NCI-H526 treated with DMSO at 0.1 percent for 48 hours (cell line): ENCODE data around the gene PAEP.

ENCODE experiments used
- DNase-seq: peaks from one replicate; lab custom pipeline; 2025; lab: John Stamatoyannopoulos, UW

The PAEP gene

GRCh38 chr9:135579889-135580660 is 18.5 kb downstream of the PAEP start:
- no peak for DNase-seq

DNA sequence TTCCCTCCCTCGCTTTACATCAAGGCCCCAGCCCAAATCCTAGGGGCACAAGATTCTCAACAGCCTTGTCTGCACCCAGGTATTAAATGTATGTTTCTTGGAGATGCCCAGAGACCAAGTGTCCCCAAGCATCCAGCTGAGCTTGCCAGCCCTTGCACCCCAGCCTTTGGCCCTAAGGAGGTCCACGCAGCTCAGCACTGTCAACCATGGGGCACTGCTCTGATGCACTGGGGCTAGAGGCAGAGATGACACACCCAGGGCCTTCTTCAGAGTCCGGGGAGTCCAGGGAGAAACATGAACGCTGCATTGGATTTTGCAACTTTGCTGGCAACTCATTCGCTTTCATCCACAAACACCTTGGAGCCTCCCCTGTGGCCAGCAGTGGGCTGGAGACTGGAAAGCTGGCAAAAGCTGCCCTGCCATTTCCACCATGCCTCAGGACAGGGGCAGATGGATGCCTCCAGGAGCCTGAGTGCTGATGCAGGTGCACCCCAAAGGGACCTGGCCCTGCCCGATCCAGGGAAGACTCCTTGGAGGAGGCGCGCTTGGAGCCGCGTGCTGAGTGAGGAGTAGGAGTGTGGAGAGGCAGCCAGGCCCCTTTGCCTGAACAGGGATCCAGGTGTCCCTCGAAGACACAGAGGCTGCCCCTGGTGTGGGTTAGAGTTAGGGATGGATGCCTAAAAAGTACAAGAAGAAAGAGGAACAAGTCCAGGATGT is 19.3 kb downstream of the PAEP start:
- no peak for DNase-seq

DNA sequence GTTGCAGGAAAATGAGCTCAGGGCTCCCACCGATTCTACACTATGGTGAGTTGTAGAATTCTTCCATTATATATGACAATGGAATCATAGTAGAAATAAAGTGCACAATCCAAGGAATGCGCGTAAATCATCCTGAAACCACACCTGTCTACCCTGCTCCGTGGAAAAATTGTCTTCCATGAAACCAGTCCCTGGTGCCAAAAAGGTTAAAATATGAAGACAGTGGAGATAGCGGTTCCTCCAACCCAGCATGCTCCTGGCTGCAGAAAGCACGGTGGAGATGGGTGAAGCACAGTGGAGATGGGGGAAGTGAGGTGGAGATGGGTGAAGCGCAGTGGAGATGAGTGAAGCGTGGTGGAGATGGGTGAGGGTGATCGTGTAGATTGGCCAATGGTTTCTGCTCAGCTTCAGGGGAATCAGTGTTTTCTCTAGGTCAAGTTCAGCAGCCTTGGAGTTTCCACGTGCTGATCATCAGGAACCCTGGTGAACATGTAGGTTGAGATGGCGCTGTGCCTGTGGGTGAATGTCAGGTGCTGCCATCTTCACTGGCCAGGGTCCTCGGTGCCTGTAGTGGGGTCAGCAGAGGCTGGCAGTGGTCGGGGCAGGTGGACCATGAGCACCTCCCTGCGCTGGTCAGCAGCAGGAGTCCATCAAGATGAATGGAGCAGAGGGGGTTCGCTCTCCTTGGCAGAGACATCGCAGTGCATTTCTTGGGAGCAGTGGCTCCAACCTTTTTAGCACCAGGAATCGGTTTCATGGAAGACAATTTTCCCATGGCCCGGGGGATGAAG is 20.3 kb downstream of the PAEP start:
- no peak for DNase-seq

DNA sequence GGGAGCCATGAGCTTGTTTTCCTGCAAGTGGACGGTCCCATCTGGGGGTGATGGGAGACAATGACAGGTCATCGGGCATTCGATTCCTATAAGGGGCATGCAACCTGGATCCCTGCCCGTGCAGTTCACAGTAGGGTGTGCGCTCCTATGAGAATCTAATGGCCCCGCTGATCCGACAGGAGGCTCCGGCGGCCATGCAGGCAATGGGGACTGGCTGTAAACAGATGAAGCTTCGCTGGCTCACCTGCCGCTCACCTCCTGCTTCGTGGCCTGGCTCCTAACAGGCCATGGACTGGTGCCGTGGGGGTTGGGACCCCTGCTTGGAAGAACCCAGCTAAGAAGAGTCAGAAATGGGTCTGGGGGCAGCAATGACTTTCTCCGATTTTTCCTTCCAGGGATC is 21.0 kb downstream of the PAEP start:
- DNase-seq = no peak

GRCh38 chr9:135582966-135583687 is 21.6 kb downstream of the PAEP start:
- no peak for DNase-seq

DNA sequence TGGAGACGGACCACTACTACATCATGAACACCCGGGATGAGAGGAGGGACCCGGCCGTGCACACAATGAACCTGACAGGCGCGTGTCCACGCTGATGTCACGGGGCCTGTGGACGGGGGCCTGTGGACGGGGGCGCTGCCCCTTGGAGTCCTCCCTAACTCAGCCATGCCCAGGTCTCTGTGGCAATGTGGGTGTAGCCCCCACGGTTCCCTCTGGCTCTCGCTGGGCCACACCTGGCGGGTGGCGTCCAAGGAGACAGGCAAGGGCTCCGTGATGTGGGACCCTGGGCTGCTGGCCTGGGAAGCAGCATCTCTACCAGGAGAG is 22.1 kb downstream of the PAEP start:
- DNase-seq = no peak

- DNase-seq = no peak
These were observed 22.8 kb downstream of the PAEP start for GRCh38 chr9:135584371-135584770.

- DNase-seq = no peak
These were observed 23.4 kb downstream of the PAEP start for GRCh38 chr9:135584934-135585333.

DNA sequence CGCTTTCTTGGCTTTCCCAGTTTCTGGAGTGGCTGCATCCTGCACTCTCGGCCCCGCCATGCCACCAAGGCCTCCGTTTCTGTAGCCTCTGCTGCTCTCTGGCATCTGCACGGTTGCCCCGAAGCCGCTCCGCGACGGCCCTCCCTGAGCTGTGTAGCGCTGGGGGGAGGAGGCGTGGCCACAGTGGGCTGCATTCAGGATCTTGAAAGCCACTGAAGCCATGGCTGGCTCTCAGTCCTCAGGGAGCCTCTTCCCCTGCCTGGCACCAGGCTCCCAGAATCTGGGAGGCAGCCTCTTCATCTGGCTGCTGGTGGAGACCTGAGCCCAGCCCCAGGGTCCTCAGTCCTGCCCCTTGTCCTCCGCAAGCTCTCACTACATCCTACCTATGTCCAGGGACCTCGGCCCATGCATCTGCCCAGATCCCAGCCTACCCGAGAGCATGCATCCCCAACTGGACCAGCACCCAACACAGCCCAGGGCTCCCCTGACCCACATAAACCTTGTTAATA is 25.1 kb downstream of the PAEP start:
- no peak for DNase-seq

DNA sequence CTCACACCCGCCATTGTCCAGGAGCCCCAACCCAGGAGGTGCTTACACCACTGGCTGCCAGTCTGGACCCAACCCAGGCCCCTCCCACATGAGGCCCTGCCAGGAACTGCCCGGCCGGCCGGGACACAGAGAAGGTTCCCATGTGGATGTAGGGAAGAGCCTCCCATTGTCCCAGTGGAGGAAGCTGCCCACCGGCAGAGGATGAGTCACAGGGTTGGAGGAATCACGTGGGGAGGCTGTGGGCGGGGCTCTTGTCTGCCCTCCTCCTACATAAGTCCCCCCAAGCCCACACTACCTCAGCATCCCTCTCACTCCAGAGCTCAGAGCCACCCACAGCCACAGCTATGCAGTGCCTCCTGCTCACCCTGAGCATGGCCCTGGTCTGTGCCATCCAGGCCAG is 26.1 kb downstream of the PAEP start:
- DNase-seq = no peak

DNA sequence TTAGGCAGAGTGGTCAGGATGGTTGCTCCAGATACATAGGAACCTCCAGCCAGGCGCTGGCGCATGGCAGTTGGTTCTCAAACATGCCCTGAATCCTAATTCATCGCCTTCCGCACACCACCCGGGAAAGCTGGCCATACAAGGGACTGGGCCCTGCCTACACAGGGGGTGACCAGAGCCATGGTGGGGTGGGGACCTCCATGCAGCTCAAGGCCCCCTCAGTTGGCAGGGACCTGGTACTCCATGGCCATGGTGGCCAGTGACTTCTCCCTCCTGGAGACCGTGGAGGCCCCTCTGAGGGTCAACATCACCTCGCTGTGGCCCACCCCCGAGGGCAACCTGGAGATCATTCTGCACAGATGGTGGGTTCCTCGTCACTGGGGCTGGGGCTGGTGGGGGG is 26.8 kb downstream of the PAEP start:
- no peak for DNase-seq

- no peak for DNase-seq
These were observed 27.5 kb downstream of the PAEP start for GRCh38 chr9:135588886-135589595.

DNA sequence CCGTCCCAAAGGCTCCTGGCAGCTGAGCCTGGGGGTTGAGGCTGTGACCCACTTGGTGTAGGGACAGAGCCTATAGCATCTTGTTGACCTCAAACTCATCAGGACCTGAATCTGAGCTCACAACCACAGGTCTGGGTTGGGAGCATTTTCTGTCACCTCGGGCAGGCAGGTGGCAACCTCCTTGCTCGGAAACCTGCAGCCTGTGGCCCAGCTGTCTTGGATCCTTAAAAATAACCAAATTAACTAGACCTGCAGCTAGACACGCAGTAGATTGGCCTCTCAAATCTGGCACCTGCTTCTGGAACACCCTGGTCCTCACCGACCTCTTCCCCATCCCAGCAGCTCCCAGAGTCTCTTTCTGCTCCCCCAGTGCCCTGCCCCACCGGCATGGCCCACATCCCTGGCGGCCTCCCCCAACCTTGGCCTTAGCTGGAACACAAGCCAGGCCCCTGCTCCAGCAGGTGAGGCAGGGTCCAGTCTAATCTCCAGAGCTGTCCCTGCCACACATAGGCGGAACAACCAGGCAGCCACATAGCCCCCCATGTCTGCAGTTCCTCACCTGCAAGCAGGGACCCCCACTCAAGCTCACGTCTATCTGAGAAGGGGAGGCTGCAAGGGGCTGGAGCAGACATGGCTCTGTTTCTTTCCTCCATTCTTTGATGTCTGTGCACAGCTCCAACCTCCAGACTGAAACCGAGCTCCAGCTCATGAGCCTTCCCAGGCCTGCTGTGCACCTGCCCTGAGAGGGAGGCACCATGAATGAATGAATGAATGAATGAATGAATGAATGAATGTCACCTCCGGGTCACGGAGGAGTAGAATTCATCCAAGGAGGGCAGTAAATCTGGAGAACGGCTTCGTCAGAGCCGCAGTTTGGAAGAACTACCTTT is 28.3 kb downstream of the PAEP start:
- no peak for DNase-seq

GRCh38 chr9:135590486-135591079 is 29.0 kb downstream of the PAEP start:
- no peak for DNase-seq

DNA sequence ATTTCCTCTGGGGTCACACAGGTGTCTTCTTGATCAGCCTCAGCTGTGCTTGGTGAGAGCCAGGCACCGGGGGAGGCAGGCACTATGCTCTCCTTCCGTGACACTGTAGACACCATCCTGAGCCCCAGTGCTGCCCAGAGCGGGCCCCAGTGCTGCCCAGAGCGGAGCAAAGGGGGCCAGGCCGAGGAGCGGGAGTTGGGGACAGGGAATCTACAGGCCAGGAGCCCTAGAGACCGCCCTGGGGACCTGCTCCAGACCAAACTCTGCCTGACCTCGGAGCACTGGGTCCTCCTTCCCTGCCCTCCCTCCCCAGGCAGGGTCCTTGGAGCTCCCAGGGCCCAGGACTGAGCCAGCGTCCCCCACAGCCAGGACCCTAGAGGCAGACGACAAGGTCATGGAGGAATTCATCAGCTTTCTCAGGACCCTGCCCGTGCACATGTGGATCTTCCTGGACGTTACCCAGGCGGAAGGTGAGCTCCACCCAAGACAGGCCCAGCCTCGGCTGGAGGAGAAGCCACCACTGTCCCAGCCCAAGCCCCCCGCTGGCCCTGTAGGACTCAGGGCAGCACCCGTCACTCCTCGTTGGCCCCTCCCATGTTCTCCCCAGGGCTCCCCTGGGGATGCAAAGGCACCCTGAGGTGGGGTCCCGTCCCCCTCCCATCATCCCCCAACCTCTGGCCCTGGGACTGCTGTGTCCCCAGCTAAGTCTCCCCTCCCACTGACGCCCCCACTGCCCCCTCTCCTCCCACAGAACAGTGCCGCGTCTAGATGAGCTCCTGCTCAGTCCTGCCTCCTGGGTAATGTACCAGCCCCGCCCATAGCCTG is 30.2 kb downstream of the PAEP start:
- no peak for DNase-seq

DNA sequence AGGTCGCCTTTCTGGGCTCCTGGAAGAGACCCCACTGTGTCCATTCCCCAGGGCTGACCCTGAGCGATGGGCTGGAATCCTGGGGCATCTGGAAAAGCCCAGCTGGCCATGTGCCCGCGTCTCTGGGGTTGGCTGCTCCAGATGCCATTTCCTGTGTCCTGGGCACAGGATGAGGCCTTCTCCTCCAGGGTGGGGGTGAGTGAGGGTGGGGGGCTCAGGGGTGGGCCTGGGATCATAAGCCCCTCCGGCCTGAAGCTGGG is 30.7 kb downstream of the PAEP start:
- DNase-seq = no peak

- DNase-seq = no peak
These were observed 31.1 kb downstream of the PAEP start for GRCh38 chr9:135592625-135593024.

GRCh38 chr9:135596211-135596610 is 34.7 kb downstream of the PAEP start:
- DNase-seq = no peak

DNA sequence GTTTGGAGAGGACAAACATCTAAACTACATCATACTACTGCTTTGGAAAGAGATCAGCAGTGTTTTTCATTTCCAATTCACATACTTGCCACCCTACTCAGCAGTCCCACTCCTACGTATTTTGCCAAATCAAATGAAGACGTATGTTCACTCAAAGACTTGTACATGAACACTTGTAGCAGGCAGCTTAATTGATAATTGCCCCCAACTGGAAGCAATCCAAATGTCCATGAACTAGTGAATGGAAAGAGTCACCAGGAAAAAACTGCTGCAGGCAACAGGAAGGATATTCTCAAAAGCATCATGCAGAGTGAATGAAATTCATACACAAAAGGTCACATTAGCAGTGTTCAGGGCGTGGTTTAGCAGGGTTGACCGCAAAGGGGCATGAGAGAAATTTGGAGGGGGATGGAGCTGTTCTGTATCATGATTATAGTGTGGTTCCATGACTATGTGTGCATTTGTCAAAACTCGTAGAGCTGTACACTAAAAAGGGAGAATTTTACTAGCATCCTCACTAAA is 38.8 kb downstream of the PAEP start:
- no peak for DNase-seq
